Jurkat, Clone E6-1 (cell line): ENCODE data around the gene ZRANB2.

Experiments used
- DNase-seq: peaks from one replicate; pipeline ENCODE4 v3.0.0-alpha.2; 2011; ENCODE audit warnings: low read depth, low spot score
- H3K4me3 ChIP-seq: 2 replicates; pipeline ENCODE4 v1.5.1; 2011; ENCODE audit warnings: mild to moderate bottlenecking, low read length, control low read depth, moderate library complexity

Gene ZRANB2

DNA sequence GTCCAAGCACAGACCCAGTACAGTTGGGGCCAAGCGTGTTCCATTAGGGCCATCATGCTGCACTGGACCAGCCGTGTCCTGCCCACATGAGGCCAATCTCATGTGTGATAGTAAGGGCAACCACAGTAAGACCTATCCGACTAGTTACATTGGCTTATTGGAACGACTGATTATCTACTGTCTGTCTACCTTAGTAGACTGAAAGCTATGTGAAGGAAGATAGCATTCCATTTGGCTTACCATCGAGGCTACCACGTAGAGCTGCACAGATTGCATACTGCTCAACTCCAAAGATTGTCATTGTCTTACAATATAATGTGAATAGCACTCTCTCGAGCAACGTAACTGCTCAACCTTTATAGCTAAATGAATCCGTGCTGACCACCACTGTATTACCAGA is 43.8 kb downstream of the ZRANB2 start:
- no peak for DNase-seq
- H3K4me3 ChIP-seq, result no peak overlapping the region

DNA sequence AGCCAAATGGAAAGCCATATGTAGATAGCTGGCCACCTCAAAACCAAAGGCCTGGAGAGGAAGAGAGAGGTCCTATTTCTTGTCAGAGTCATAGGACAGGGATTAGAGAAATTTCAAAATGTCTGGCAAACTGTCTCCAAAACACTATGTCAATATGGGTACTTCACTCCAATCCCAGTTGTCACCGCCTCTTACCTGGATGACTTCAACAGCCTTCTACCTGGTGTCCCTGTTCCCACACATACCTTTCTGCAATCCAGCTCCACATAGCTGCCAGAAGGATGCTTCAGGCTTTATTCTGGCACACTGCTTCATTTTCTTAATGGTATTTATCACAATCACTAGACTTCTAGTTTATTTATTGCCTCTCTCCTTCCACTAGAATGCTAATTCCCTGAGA is 47.7 kb downstream of the ZRANB2 start:
- H3K4me3 ChIP-seq, result no peak overlapping the region
- no peak for DNase-seq

DNA sequence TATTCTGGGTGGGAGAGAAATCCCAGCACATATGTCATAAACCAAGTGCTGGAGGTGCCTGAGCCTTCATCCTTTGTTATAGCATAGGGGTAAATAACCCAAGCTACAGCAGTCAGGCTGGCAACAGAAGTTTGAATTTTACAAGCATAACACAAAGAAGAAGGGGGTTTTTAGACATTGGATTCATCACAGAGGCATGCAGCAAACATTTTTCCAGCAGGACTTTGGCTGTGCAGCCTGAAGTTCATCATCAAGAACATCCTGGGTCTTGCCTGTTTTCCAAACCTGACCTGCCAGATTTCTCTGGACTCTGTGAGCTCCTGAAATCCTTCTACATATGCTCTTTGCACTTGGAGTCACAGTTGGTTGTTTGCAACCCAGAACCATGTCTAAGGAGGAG is 49.4 kb downstream of the ZRANB2 start:
- no peak for DNase-seq
- no peak overlapping the region for H3K4me3 ChIP-seq

DNA sequence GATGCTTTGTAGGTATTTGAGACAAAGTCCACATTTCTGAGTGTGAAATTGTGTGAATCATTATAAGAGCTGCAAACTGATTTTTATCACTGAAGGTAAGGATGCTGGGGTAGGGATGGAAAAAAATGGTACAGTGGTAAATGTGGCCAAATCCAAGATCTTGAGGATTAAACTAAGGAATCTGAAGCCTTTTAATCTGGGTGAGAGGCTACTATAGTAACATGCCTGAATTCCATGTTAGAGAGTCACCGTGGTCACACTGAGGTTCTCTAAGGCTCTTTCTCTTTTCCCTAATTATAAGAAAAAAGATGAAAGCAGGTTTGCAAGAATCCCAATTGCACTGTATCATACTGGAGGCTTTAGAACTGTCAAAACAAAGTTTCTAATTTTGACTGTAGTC is 50.8 kb downstream of the ZRANB2 start:
- H3K4me3 ChIP-seq, result no peak overlapping the region
- no peak for DNase-seq

DNA sequence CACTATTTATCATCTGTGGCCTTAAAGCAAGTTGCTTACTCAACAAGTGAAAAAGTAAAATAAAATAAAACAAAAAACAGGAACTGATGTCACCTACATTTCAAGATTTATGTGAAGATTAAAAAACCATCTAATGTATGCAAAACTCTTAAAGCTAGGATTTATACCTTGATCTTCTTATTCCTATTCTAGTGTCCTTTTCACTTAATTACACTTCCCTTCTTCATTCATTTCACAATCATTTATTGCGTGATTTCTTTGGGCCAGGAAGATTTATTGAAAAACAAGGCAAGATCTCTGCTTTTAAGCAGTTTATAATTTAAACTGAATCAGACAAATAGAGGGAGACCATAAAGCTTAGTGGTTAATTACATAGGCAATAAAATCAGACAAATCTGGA is 51.9 kb downstream of the ZRANB2 start:
- no peak for DNase-seq

DNA sequence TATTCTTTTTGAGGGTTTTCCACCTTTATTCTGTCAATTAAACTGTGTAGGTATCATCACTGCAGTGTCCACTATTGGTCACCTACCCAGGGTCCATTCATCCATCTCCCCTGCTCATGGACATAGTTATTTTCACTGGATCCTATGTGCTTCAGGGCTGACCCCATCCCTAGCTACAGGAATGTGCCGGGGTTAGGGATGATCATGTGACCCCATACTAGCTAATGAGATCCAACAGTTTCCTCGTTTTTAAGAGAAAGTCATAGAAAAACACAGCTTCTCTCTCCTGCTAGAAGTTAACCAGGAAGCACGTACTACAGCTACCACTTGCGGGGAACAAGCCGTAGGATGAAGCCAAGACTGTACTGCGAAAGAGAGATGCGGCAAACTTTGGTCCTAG is 52.8 kb downstream of the ZRANB2 start:
- DNase-seq, result no peak
- H3K4me3 ChIP-seq, result no peak overlapping the region

More for the DNA sequence above, 51.9 kb downstream of the ZRANB2 start:
- H3K4me3 ChIP-seq, result no peak overlapping the region

DNA sequence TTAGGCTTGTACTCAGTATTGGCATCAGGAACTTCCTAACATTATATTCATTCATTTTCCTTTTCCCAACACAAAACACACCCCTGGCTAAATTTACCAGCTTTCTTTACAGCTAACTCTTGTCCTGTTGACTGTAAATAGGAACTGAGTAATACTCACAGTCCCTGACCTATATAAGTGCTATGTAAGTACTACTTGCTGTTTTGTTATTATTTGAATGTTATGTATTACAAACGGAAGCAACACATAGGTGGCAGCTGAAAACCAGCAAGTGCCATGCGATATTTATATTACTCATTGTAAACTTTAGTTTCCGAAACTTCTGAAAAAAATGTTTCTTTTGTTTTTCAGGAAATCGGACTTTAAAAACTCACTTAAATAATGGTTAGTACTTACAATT is 54.7 kb downstream of the ZRANB2 start:
- DNase-seq, result no peak
- H3K4me3 ChIP-seq, result no peak overlapping the region

DNA sequence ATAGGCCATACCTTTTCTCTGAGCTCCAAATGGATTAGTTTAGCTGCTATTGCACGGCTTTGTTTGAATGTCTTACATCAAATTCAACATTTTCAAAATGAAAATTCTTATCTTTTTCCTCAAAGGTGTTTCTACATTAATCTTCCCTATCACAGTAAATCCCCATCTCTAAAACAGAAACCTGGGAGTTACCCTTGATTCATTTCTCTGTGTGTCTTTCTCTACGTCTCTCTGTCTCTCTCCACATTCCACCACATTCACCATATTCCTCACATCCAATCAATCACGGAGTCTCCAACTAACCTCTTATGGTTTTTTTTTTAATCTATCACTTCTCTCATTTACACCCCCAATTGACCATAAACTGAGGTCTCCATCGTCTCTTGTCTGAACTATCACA is 57.3 kb downstream of the ZRANB2 start:
- no peak overlapping the region for H3K4me3 ChIP-seq
- no peak for DNase-seq

DNA sequence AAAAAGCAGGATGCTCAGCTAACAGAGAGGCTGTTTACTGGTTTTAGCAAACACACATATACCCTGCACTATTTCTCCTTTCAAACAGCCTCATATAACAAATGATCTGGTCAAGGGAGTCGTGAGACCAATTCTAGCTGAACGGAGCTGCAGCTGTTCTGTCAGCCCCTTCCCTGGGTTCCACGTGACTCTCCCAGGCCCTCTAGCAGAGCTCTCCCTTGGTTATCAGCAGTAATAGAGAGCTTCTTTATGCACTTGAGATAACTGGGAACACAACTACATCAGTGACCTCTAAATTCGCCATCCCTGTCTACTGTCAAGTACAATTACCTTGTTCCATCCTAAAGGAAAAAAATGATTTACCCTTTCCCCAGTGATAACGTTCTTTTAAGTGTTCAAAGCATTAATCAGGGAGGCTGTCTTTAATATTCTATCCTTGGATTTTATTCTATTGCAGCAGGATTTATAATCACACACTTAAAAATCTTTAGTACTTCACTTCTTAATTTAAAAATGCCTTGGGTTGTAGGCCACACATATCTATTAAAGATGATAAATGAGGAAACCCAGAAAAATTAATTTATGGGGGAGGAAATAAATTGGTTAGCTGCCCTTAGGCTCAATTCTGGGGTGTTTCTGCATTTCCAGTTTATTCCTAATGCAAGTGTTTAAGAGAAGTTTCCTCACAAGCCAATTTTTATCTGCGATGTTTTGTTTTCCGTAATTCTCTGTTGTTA is 61.4 kb downstream of the ZRANB2 start:
- no peak for DNase-seq
- no peak overlapping the region for H3K4me3 ChIP-seq

DNA sequence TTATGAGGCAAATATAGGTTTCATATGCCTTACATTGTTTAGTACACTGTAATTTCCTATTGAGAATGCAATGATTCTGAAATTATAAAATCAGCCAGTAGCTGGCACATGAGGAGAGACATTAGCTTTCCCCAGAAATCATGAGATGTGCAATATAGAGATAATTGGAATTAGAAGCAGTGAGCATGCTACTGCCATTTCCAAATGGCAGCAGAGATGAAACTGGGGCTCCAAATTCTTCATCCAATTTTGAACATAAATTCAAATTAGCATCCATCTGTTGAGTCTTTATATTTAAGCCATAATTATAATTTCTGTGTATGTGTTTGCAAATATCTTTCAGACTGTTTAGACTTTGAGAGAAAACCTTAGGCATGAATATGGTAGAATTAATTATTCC is 62.0 kb downstream of the ZRANB2 start:
- DNase-seq, result no peak

DNA sequence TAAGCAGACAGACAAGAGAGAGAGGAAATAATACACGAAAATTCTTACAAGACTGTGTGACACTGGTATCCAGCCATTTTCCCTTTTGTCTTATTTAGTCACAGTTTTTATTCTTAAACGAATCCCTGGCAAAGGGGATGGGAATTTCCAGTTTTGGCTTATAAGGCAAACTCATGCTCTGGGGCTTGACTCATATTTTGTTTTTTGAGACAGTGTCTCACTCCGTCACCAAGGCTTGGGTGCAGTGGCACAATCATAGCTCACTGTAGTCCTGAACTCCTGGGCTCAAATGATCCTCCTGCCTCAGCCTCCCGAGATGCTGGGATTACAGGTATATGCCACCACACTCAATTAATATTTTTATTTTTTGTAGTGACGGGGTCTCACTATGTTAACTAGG is 65.1 kb downstream of the ZRANB2 start:
- DNase-seq, result no peak
- no peak overlapping the region for H3K4me3 ChIP-seq

More for the DNA sequence above, 62.0 kb downstream of the ZRANB2 start:
- H3K4me3 ChIP-seq, result no peak overlapping the region

DNA sequence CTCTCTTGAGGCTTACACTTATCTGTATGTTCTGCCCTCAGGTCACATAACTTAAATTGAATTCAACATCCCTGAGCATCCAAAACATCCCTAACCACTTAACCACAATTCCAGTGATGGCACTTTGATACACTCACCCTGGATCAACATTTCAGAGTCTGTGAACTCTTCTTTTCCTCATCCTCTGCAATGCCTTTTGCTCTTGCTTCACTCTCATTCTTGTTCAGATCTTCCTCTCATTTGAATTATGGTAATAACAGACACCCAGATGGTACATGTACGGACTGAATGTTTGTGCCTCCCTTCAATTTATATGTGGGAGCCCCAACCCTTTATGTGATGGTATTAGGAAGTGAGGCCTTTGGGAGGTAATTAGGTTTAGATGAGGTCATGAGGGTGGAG is 66.7 kb downstream of the ZRANB2 start:
- H3K4me3 ChIP-seq, result no peak overlapping the region
- DNase-seq, result peak; percentile 31
